Ishikawa (cell line): Measurements from ENCODE around the gene PLRG1.

Source experiments
- CEBPB ChIP-seq: IDR thresholded peaks from 2 replicates; pipeline ENCODE4 v1.6.1; 2012
- CREB1 ChIP-seq: IDR thresholded peaks from 2 replicates; pipeline ENCODE4 v1.6.1; 2012; ENCODE audit warnings: low read depth
- EGR1 ChIP-seq: IDR thresholded peaks from 2 replicates; pipeline ENCODE4 v1.6.1; 2012
- EP300 ChIP-seq: IDR thresholded peaks from 2 replicates; pipeline ENCODE4 v1.6.1; 2012; ENCODE audit warnings: borderline replicate concordance
- FOXM1 ChIP-seq: IDR thresholded peaks from 2 replicates; pipeline ENCODE4 v1.6.1; 2012; ENCODE audit warnings: low read depth, borderline replicate concordance
- MAX ChIP-seq: IDR thresholded peaks from 2 replicates; pipeline ENCODE4 v1.6.1; 2012
- NFIC ChIP-seq: IDR thresholded peaks from 2 replicates; pipeline ENCODE4 v1.6.1; 2012
- RAD21 ChIP-seq: IDR thresholded peaks from 2 replicates; pipeline ENCODE4 v1.6.1; 2012; ENCODE audit warnings: low read depth
- REST ChIP-seq: IDR thresholded peaks from 2 replicates; pipeline ENCODE4 v1.6.1; 2012; ENCODE audit warnings: low read depth, mild to moderate bottlenecking
- TAF1 ChIP-seq: IDR thresholded peaks from 2 replicates; pipeline ENCODE4 v1.6.1; 2012; ENCODE audit warnings: low read depth, mild to moderate bottlenecking
- TCF12 ChIP-seq: IDR thresholded peaks from 2 replicates; pipeline ENCODE4 v1.6.1; 2012; ENCODE audit warnings: low read depth
- TEAD4 ChIP-seq: IDR thresholded peaks from 2 replicates; pipeline ENCODE4 v1.6.1; 2012
- USF1 ChIP-seq: IDR thresholded peaks from 2 replicates; pipeline ENCODE4 v1.6.1; 2012
- YY1 ChIP-seq: IDR thresholded peaks from 2 replicates; pipeline ENCODE4 v1.6.1; 2012; ENCODE audit warnings: low read depth
- ZBTB7A ChIP-seq: IDR thresholded peaks from 2 replicates; pipeline ENCODE4 v1.6.1; 2012; ENCODE audit warnings: low read depth

The PLRG1 gene

GRCh38 chr4:154527308-154527707 is 22.9 kb downstream of the PLRG1 start:
- no peak for TF ChIP-seq ZBTB7A
- no peak for TF ChIP-seq EGR1
- no peak for TF ChIP-seq RAD21
- no peak for TF ChIP-seq USF1
- TF ChIP-seq TEAD4: no peak
- TF ChIP-seq MAX: no peak
- no peak for TF ChIP-seq CREB1

GRCh38 chr4:154526151-154526550 is 24.0 kb downstream of the PLRG1 start:
- no peak for TF ChIP-seq TAF1
- no peak for TF ChIP-seq EGR1
- TF ChIP-seq REST: no peak

GRCh38 chr4:154521607-154522006 is 28.6 kb downstream of the PLRG1 start:
- TF ChIP-seq EGR1 (no peak), USF1 (no peak)

GRCh38 chr4:154519214-154519613 is 31.0 kb downstream of the PLRG1 start:
- no peak for TF ChIP-seq TEAD4
- no peak for TF ChIP-seq FOXM1
- TF ChIP-seq REST: no peak
- no peak for TF ChIP-seq EP300

- TF ChIP-seq YY1 (no peak), TCF12 (no peak), FOXM1 (no peak), CEBPB (no peak), NFIC (no peak), CREB1 (no peak), TAF1 (no peak), MAX (no peak), RAD21 (no peak), ZBTB7A (no peak), REST (no peak), EP300 (no peak), USF1 (no peak), TEAD4 (no peak), EGR1 (no peak)
These were observed 32.6 kb downstream of the PLRG1 start for GRCh38 chr4:154517591-154517990.
